Measurements from ENCODE around the gene MTCP1.

GRCh38 chrX:155071694-155072280, 851 bp upstream of the MTCP1 start:
- TF ChIP-seq CTCF (conservative IDR thresholded peaks at IDR 0.05) (no peak), EZH2 (IDR thresholded peaks at IDR 0.05; ENCODE audit: low read depth) (no peak)
